GM21717 (cell line): ENCODE measurements around the gene CCDC7.
"Not testable (repeated sequence)": the region's sequence is repeated elsewhere in the genome, so short reads cannot be mapped to it uniquely, and the experiment has no call there.

Experiments used
- ATAC-seq: cut with Tn5 transposase; IDR thresholded peaks from one replicate; pipeline ENCODE4 v1.9.1; 2021; ENCODE audit warnings: mild to moderate bottlenecking, moderate library complexity; ENCODE audit not compliant: unreplicated experiment

Gene CCDC7

GRCh38 chr10:32548208-32548607 lies 102.3 kb downstream of the CCDC7 start:
- no peak for ATAC-seq

- no peak for ATAC-seq
Observed at GRCh38 chr10:32556783-32557395, 110.9 kb downstream of the CCDC7 start.

- ATAC-seq, result not testable (repeated sequence)
Observed at GRCh38 chr10:32562695-32563094, 116.8 kb downstream of the CCDC7 start.

GRCh38 chr10:32577448-32577847 lies 131.5 kb downstream of the CCDC7 start:
- ATAC-seq, result no peak

- ATAC-seq, result no peak
Observed at GRCh38 chr10:32582946-32583345, 137.0 kb downstream of the CCDC7 start.

GRCh38 chr10:32598022-32598421 lies 152.1 kb downstream of the CCDC7 start:
- not testable (repeated sequence) for ATAC-seq

- ATAC-seq, result no peak
Observed at GRCh38 chr10:32600317-32600716, 154.4 kb downstream of the CCDC7 start.

- not testable (repeated sequence) for ATAC-seq
Observed at GRCh38 chr10:32601562-32601961, 155.6 kb downstream of the CCDC7 start.

- ATAC-seq, result no peak
Observed at GRCh38 chr10:32605787-32606186, 159.8 kb downstream of the CCDC7 start.

GRCh38 chr10:32610543-32610942 lies 164.6 kb downstream of the CCDC7 start:
- not testable (repeated sequence) for ATAC-seq

- ATAC-seq, result no peak
Observed at GRCh38 chr10:32616438-32616837, 170.5 kb downstream of the CCDC7 start.

- ATAC-seq, result no peak
Observed at GRCh38 chr10:32618482-32618881, 172.5 kb downstream of the CCDC7 start.

GRCh38 chr10:32621969-32622368 lies 176.0 kb downstream of the CCDC7 start:
- ATAC-seq, result no peak

GRCh38 chr10:32622409-32622808 lies 176.5 kb downstream of the CCDC7 start:
- ATAC-seq, result no peak

GRCh38 chr10:32627183-32627582 lies 181.2 kb downstream of the CCDC7 start:
- ATAC-seq, result no peak

- no peak for ATAC-seq
Observed at GRCh38 chr10:32629910-32630309, 184.0 kb downstream of the CCDC7 start.

- ATAC-seq, result no peak
Observed at GRCh38 chr10:32646535-32646934, 200.6 kb downstream of the CCDC7 start.

GRCh38 chr10:32650246-32650655 lies 204.3 kb downstream of the CCDC7 start:
- no peak for ATAC-seq

- not testable (repeated sequence) for ATAC-seq
Observed at GRCh38 chr10:32657430-32657829, 211.5 kb downstream of the CCDC7 start.

GRCh38 chr10:32661346-32661745 lies 215.4 kb downstream of the CCDC7 start:
- no peak for ATAC-seq

- no peak for ATAC-seq
Observed at GRCh38 chr10:32680803-32681557, 235.0 kb downstream of the CCDC7 start.

GRCh38 chr10:32684291-32684690 lies 238.4 kb downstream of the CCDC7 start:
- ATAC-seq, result no peak
